Body of pancreas (tissue), 4 donors: Measurements from ENCODE around the gene CORO1C.

ENCODE experiments used
- POLR2A ChIP-seq, 3 donors: fragments of 450-650 bp; IDR thresholded peaks; one replicate each; pipeline ENCODE4 v1.6.1; 2016; ENCODE audit warnings: antibody characterized with exemption in 3 of 3, mild to moderate bottlenecking in 2 of 3
- TF ChIP-seq, protein P1 (sequence below), 7 experiments: fragments of 450-650 bp in 4 of 7; fragments of 200-600 bp in 3 of 7; sonication (generic) in 3 of 7; IDR thresholded peaks; one replicate each; pipeline ENCODE4 v1.5.1; 2016 to 2019; ENCODE audit warnings: antibody characterized with exemption in 7 of 7

DNA sequence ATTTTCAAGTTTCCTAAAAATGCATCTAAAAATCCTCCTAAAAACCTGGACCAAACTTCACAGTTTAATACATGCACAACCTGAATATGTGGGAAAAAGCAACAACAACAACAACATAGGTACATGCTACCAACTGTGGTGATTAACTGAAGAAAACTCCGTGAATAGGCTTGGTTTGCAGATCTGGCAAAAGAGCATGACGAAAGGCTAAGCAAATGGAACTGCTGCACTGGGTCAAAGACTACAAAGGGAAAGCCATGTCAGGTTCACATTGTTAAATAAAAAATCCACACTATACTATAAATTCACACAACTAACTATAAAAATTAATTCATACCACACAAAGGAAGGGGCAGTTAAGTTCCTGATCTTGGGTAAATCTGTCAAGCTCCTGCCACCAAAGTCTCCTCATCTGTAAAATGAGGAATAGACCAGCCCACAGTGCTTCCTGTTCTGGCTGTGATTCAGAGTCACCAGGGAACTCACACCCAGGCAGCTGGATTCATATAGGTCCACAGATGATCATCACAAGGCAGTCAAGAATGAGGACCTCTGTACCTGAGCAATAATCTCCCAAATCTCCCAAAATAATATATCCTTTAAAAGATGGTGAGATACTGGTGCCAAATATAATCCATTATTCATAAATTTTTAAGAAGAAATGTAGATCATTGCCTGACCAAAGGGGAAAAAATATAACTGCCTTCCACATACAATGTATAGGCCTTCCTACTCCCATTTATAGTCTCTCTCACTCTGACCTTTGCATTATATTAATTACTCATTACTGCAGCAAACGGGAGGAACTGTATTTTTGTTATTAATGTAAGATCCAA is 7.0 kb downstream of the CORO1C start:
- TF ChIP-seq, protein P1, sequence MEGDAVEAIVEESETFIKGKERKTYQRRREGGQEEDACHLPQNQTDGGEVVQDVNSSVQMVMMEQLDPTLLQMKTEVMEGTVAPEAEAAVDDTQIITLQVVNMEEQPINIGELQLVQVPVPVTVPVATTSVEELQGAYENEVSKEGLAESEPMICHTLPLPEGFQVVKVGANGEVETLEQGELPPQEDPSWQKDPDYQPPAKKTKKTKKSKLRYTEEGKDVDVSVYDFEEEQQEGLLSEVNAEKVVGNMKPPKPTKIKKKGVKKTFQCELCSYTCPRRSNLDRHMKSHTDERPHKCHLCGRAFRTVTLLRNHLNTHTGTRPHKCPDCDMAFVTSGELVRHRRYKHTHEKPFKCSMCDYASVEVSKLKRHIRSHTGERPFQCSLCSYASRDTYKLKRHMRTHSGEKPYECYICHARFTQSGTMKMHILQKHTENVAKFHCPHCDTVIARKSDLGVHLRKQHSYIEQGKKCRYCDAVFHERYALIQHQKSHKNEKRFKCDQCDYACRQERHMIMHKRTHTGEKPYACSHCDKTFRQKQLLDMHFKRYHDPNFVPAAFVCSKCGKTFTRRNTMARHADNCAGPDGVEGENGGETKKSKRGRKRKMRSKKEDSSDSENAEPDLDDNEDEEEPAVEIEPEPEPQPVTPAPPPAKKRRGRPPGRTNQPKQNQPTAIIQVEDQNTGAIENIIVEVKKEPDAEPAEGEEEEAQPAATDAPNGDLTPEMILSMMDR (IDR thresholded peaks at IDR 0.05), result no peak
- no peak for TF ChIP-seq POLR2A (IDR thresholded peaks at IDR 0.05)
